ENCODE measurements around the gene NRXN3.

DNA sequence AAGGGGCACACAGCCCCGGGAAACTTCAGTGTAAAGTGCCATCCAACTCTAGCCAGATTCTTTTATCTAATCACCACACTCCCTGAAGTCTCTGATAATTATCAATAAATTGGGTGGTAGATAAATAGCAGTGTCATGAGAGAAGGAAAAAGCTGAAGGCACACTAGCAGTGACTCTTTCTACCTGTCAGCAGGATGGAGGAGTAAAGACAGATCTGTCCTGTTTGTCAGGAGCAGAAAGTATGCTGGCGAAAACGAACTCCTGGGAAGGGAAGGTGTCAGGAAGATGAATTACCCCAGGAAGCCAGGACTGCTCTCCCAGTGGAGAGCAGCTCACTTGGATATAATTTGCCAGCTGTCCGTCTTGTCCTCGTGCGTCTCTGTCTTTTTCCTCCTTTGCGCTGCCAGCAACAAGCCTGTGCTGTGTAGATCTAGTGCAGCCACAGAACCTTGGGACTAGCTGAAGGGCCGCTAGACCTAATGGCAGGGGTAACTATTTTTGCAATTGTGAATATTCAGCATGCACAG is 1059.3 kb downstream of the NRXN3 start:
- TF ChIP-seq, protein P1, sequence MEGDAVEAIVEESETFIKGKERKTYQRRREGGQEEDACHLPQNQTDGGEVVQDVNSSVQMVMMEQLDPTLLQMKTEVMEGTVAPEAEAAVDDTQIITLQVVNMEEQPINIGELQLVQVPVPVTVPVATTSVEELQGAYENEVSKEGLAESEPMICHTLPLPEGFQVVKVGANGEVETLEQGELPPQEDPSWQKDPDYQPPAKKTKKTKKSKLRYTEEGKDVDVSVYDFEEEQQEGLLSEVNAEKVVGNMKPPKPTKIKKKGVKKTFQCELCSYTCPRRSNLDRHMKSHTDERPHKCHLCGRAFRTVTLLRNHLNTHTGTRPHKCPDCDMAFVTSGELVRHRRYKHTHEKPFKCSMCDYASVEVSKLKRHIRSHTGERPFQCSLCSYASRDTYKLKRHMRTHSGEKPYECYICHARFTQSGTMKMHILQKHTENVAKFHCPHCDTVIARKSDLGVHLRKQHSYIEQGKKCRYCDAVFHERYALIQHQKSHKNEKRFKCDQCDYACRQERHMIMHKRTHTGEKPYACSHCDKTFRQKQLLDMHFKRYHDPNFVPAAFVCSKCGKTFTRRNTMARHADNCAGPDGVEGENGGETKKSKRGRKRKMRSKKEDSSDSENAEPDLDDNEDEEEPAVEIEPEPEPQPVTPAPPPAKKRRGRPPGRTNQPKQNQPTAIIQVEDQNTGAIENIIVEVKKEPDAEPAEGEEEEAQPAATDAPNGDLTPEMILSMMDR (IDR thresholded peaks at IDR 0.05) = no peak
- no peak for TF ChIP-seq POLR2AphosphoS5 (IDR thresholded peaks at IDR 0.05)

Data from stomach (tissue), 4 donors.